ENCODE measurements around the gene NUDT9.

GRCh38 chr4:87497159-87497558 lies 74.8 kb downstream of the NUDT9 start:
- TF ChIP-seq CTCF (IDR thresholded peaks at IDR 0.05) (peak in 1 of 7 experiments; percentile 18), POLR2A (IDR thresholded peaks at IDR 0.05) (no peak), POLR2AphosphoS5 (IDR thresholded peaks at IDR 0.05) (no peak)
